Panc1 (cell line): ENCODE results near the gene SPOUT1. TPM values are rescaled to one million over a fixed set of nuclear protein-coding genes. Genes with fewer than 3 reads are reported as not detected.

Experiments used
- ATAC-seq: fragments of 200-7000 bp; cut with Tn5 transposase; 2 replicates; pipeline ENCODE4 v1.9.1; 2020; ENCODE audit warnings: mild to moderate bottlenecking, moderate library complexity
- BruUV-seq: library from RNA; stranded (reverse); fragments of 400-500 nt; replicated peaks from 2 replicates; lab custom pipeline; 2021; lab: Mats Ljungman, UMichigan
- CTCF ChIA-PET: fragments of 300-600 bp; sonication (Branson Sonifier 250); formaldehyde crosslinking; loops from one replicate; lab custom pipeline; 2022; ENCODE audit warnings: antibody characterized with exemption; lab: Charles Lee
- POLR2A ChIA-PET: fragments of 300-600 bp; sonication (Branson Sonifier 250); formaldehyde crosslinking; loops from one replicate; lab custom pipeline; 2022; ENCODE audit warnings: antibody characterized with exemption; lab: Charles Lee
- DNase-seq: peaks from one replicate; pipeline ENCODE4 v3.0.0-alpha.2; 2010; ENCODE audit warnings: low read depth, low spot score
- H3K27ac ChIP-seq: 2 replicates; pipeline ENCODE4 v1.5.1; 2011; ENCODE audit warnings: mild to moderate bottlenecking, low read length, inconsistent platforms
- H3K27me3 ChIP-seq: fragments of 200-500 bp; sonication (Bioruptor generic); 2 replicates; pipeline ENCODE4 v1.6.0; 2014; ENCODE audit warnings: low read length, inconsistent platforms; ENCODE audit not compliant: control insufficient read depth, insufficient read depth
- H3K36me3 ChIP-seq: fragments of 200-500 bp; sonication (Bioruptor generic); 2 replicates; pipeline ENCODE4 v1.5.1; 2014; ENCODE audit warnings: inconsistent platforms, mild to moderate bottlenecking, low read length, moderate library complexity; ENCODE audit not compliant: control insufficient read depth, insufficient read depth
- H3K4me1 ChIP-seq: 2 replicates; pipeline ENCODE4 v1.5.1; 2011; ENCODE audit warnings: inconsistent platforms, mild to moderate bottlenecking, low read length, moderate library complexity; ENCODE audit not compliant: control insufficient read depth, insufficient read depth
- H3K4me3 ChIP-seq, 2 experiments: 2 replicates each; pipeline ENCODE4 v1.5.1; 2011 to 2012; ENCODE audit warnings: low read depth in 2 of 2, low read length in 2 of 2, mild to moderate bottlenecking in 2 of 2, inconsistent platforms in 1 of 2, moderate library complexity in 1 of 2
- H3K9me3 ChIP-seq: fragments of 200-500 bp; sonication (Bioruptor generic); 2 replicates; pipeline ENCODE4 v1.5.1; 2014; ENCODE audit warnings: low read depth, mild to moderate bottlenecking, inconsistent platforms, low read length, moderate library complexity; ENCODE audit not compliant: control insufficient read depth, insufficient read depth
- CTCF ChIP-seq: fragments of 450-650 bp; IDR thresholded peaks from 2 replicates; pipeline ENCODE4 v1.5.1; 2017; ENCODE audit warnings: mild to moderate bottlenecking
- POLR2AphosphoS5 ChIP-seq: IDR thresholded peaks from 2 replicates; pipeline ENCODE4 v1.6.1; 2012; ENCODE audit warnings: mild to moderate bottlenecking, low read depth, low read length, moderate library complexity
- REST ChIP-seq, 2 experiments: IDR thresholded peaks; 2 replicates each; pipeline ENCODE4 v1.6.1; 2011 to 2012; ENCODE audit warnings: low read depth in 2 of 2, control low read depth in 1 of 2, low read length in 1 of 2, mild to moderate bottlenecking in 1 of 2, moderate library complexity in 1 of 2; ENCODE audit not compliant: insufficient read depth in 1 of 2
- SIN3A ChIP-seq: IDR thresholded peaks from 2 replicates; pipeline ENCODE4 v1.6.1; 2012; ENCODE audit warnings: low read depth, mild to moderate bottlenecking, low read length, moderate library complexity, borderline replicate concordance; ENCODE audit not compliant: insufficient read depth
- TCF7L2 ChIP-seq: IDR thresholded peaks from 2 replicates; pipeline ENCODE4 v1.6.1; 2011; ENCODE audit warnings: mild to moderate bottlenecking, low read depth, low read length, inconsistent platforms
- in situ Hi-C: cut with HindIII; loops from 2 replicates; pipeline ENCODE4 v1.10.0; 2016; ENCODE audit warnings: low sequenced_read_pairs, low pct_unique_long_range_greater_than_20kb
- intact Hi-C: fragments of 100-400 bp; cut with micrococcal nuclease; formaldehyde crosslinking; loops from one replicate; pipeline ENCODE4 v1.10.0; 2022; ENCODE audit not compliant: unreplicated experiment
- total RNA-seq: library from RNA; stranded (reverse); gene quantifications from one replicate; pipeline ENCODE4 v1.2.1, GENCODE V29; 2021; ENCODE audit not compliant: unreplicated experiment

SPOUT1 gene
- total RNA-seq, 1 experiment from 2014 or later, result 38.4 TPM

GRCh38 chr9:128828267-128828666 lies 1.3 kb downstream of the SPOUT1 start:
- peaks cover 4% of the 10 kb centered on the region; the same call in 1 of the 2 replicates for H3K4me1 ChIP-seq
- no peaks in the 10 kb centered on the region for H3K9me3 ChIP-seq
- DNase-seq, result no peak
- POLR2A ChIA-PET, result no interaction called here
- no peaks in the 10 kb centered on the region; the same call in 1 of the 2 replicates for H3K36me3 ChIP-seq
- in situ Hi-C loops, result no loop called here
- no peak overlapping the region for H3K27ac ChIP-seq
- TF ChIP-seq SIN3A (no peak), TCF7L2 (no peak), POLR2AphosphoS5 (no peak), CTCF (no peak), REST (IDR thresholded peaks at IDR 0.05; ENCODE audit: insufficient read depth in 1 of 2, low read depth in 2 of 2, low read length in 1 of 2) (no peak)
- H3K27me3 ChIP-seq, result no peaks in the 10 kb centered on the region
- ATAC-seq, result no peak
- intact Hi-C loops, result no loop called here
- no peak overlapping the region for H3K4me3 ChIP-seq
- no TSS peak for BruUV-seq
- CTCF ChIA-PET, result interaction anchor here (0.5 to 0.6 kb wide), 2 partner anchors 48 to 131 kb away, joined by 3 to 6 read pairs; no protein-coding TSS in a partner anchor

- DNase-seq, result no peak
- no peak overlapping the region for H3K4me3 ChIP-seq
- H3K27me3 ChIP-seq, result no peaks in the 10 kb centered on the region
- in situ Hi-C loops, result no loop called here
- no peak for ATAC-seq
- peaks cover 4% of the 10 kb centered on the region; the same call in 1 of the 2 replicates for H3K4me1 ChIP-seq
- no peak for TF ChIP-seq POLR2AphosphoS5
- TF ChIP-seq TCF7L2, result no peak
- TF ChIP-seq REST (IDR thresholded peaks at IDR 0.05; ENCODE audit: insufficient read depth in 1 of 2, low read depth in 2 of 2, low read length in 1 of 2), result no peak
- no peak for TF ChIP-seq CTCF
- TF ChIP-seq SIN3A, result no peak
- no peaks in the 10 kb centered on the region for H3K9me3 ChIP-seq
- H3K36me3 ChIP-seq, result no peaks in the 10 kb centered on the region; the same call in 1 of the 2 replicates
- BruUV-seq, result no TSS peak
- H3K27ac ChIP-seq, result no peak overlapping the region
- POLR2A ChIA-PET, result no interaction called here
- intact Hi-C loops, result no loop called here
- CTCF ChIA-PET, result interaction anchor here (0.5 kb wide), 1 partner anchor 53 kb away, joined by 3 read pairs; no protein-coding TSS in a partner anchor
Measured at GRCh38 chr9:128825923-128826700, 3.5 kb downstream of the SPOUT1 start.
